Ammon's horn (tissue), 1 donor: ENCODE results near the gene AMY2B.
"Not testable (repeated sequence)": the region's sequence is repeated elsewhere in the genome, so short reads cannot be mapped to it uniquely, and the experiment has no call there.

Experiments
- DNase-seq: peaks from one replicate; pipeline ENCODE4 v3.0.0-alpha.2; 2016; ENCODE audit warnings: low spot score

Gene AMY2B

DNA sequence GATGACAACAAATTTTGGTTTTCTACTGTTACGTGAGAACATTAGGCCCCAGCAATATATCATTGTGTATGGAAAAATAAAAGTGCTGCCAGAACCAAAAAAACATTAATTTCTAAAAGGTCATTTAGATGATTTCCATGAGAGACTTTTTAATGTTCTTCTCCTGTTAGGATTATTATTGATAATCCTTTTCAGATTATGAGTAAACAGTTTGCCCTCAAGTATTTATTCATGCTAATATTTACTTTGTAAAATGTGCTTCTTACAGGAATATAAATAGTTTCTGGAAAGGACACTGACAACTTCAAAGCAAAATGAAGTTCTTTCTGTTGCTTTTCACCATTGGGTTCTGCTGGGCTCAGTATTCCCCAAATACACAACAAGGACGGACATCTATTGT lies at the start of gene AMY2B:
TSS of gene AMY2B (plus strand) at position 301 of the 400 bp plus-strand sequence. CDS start at position 315, 14 bp downstream.
- DNase-seq, result not testable (repeated sequence)

DNA sequence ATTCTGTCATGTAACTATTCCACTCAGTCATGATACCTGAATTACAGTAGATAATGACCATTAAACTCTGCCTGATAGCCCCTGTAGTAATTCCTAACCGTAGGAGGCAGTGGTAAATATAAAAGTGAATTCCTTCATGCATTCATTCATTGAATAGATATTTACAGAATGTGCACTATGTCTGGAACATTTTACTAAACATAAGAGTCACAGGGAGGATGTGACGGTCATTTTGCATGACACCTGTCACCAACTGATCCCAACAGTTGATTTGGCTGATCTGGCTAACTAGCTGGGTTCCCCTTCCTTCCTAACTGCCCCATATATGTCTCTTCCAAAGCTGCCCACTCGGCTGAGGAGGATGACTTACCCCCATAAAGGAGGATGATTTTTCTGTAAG lies 48.0 kb upstream of the AMY2B start:
- DNase-seq, result no peak

DNA sequence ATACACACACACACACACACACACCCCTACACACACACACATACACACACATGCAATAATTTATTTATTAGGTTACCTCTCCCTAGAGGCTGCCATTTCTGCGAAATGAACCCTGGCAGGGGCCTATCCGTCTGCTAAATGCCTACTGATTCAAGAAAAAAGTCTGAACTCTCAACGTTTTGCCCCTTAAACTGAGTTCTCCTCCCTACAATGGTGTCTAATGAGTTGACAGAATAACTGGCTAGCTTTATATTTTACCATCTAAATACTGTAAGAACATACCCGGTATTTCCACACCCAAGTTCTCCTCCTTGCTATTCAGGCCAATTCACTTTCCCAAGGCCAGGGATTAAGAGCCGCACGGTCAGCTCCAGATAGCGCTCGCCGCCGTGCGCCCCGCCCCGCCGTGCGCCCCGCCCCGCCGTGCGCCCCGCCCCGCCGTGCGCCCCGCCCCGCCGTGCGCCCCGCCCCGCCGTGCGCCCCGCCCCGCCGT lies 46.2 kb upstream of the AMY2B start:
- peak; percentile 58 for DNase-seq

DNA sequence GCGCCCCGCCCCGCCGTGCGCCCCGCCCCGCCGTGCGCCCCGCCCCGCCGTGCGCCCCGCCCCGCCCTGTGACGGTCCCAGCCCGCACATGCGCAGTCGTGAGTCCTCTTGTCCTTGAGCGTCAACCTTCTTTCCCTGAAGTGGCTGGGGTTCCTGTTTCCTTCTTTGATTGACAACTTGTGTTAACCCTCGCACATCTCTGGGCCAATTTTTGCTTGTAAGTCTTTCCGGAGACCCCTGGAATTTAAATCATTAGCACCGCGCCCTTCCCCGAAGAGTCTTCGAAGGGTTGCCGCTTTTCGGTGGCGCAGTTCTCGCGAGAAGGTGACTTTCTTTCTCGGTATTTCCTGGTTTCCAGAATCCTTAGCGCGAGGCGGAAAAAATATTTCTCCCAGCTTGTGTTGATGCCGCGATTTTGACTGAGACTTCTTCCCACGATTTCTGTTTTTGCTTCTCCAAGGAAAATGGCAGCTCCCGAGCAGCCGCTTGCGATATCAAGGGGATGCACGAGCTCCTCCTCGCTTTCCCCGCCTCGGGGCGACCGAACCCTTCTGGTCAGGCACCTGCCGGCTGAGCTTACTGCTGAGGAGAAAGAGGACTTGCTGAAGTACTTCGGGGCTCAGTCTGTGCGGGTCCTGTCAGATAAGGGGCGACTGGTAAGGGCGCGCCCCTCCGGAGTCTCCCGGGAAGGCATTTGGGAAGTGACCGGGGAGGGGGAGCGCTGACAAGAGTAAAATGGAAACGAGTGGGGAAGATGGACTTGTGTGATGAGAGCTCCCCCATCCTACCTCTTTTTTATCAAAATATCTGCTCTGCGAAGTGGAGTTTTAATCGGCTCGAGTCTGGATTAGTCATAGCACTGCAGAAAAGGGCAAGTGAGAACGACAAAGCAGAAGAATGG lies 45.5 kb upstream of the AMY2B start, which contains the start of gene RNPC3:
TSS of gene RNPC3 (plus strand) at position 93 of the 901 bp plus-strand sequence. CDS start at position 465, 372 bp downstream.
- peak; percentile 94 for DNase-seq

DNA sequence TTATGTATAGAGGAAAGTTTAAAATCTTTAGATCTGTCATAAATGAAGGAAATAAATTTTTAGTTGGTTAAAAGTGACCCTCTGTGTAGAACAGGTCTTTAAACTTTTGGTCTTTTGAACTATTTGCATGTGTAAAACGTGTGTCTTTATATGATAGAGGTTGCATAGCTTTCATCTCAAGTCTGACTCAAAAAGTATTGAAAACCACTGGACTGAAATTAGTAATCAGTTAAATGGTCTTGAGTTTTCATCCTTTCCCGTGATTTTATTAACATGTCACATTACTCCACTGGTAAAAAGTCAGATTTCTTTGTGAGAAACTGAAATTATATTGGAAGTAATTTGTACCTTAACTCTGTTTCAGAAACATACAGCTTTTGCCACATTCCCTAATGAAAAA lies 44.1 kb upstream of the AMY2B start:
- no peak for DNase-seq

DNA sequence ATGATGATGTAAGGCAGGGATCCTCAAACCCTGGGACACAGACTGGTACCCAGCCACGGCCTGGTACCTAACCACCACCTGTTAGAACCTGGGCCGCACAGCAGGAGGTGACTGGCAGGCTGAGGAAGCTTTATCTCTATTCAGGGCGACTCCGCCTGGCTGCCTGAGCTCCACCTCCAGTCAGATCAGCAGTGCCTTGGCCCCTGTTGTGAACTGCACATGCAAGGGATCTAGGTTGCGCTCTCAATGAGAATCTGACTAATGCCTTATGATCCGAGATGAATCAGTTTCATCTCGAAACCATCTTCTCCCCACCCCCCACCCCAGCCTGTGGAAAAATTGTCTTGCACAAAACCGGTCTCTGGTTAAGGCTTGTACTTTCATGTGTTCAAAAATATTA lies 41.6 kb upstream of the AMY2B start:
- no peak for DNase-seq

DNA sequence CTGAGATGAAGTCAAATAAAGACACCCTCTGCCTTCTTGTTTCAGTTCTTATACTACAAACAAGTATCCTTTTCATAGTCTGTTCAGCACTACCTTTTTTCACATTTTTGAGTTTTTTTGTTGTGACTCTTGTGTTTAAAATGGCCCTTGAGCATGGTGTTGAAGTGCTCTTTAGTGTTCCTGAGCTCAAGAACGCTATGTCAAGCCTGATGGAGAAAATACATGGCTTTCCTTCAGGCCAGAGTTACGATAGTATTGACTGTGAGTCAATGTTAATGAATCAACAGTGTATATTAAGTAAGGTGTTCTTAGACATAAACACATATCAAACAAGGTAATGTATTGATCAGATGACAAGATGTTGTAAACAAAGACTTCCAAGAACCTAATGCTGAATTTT lies 33.2 kb upstream of the AMY2B start:
- DNase-seq, result no peak

DNA sequence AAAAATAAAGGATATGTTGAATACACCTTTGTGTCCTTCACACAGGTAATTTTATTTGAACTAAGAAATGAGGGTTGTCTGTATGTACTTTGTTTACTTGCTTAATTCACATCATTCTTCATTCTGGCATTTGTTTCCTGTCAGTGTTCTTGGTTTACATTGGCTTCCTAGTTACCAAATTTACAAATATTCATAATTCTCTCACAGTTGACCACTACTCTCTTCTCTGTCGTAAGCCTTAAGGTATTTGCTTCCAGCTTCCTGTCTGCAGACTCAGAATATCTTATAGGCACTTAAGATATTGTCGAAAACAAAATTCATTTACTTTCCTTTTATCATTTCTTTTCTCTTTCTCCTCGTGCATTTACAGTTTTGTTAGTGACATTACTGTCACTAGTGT lies 30.0 kb upstream of the AMY2B start:
- no peak for DNase-seq

DNA sequence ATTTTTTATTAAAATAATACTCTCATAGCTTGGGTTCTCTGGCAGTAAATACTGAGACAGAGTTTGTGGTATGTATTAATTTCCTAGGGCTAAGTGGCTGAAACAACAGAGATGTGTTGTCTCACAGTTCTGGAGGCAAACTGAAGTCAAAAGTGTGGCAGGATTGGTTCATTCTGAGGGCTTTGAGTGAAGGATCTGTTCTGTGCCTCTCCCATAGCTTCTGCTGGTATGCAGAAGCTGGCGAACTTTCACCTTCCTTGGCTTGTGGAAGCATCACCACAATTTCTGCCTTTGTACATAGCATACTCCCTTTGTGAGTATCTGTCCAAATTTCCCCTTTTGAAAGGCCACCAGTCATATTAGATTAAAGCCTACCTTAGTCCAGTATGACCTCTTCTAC lies 24.9 kb upstream of the AMY2B start:
- DNase-seq, result no peak

DNA sequence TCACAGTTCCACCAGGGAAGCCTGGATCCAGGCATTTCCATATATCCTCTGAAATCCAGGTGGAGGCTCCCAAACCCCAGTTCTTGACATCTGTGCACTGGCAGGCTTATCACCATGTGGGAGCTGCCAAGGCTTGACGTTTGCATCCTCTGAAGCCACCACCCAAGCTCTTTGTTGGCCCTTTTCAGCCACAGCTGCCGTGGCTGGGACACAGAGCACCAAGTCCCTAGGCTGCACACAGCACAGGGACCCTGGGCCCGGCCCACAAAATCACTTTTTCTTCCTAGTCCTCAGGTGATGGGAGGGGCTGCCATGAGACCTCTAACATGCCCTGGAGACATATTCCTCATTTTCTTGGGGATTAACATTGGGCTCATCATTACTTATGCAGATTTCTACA lies 23.5 kb upstream of the AMY2B start:
- no peak for DNase-seq

DNA sequence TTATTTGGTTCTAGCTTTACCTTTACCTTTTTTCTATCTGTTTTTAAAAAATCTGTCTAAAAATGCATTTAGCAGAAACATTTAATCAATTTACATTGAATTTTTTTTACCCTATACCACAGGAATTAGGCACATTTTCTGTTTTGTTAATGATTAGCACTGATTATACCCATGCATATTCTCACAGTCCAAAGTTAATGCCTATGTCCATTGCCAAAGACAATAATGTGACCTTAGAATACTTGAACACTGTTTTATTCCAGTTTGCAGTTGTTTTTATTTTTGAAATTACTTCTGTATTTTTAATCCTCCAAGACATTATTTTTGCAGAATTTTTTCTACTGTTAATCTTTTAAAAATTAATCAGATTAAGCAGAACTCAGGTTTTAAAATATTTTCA lies 11.0 kb upstream of the AMY2B start:
- DNase-seq, result no peak

DNA sequence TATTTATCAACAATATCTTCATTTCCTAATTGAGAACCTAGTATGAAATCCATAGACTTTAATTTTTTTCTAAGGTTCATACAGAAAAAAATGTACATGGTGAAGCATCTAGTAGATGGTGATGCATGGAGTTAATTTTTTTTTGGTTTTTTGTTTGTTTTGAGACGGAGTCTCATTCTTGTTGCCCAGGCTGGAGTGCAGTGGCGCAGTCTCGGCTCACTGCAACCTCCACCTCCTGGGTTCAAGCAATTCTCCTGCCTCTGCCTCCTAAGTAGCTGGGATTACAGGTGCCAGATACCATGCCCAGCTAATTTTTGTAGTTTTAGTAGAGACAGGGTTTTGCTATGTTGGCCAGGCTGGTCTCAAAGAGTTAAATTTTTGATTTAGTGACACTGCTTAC lies 10.3 kb upstream of the AMY2B start:
- not testable (repeated sequence) for DNase-seq

DNA sequence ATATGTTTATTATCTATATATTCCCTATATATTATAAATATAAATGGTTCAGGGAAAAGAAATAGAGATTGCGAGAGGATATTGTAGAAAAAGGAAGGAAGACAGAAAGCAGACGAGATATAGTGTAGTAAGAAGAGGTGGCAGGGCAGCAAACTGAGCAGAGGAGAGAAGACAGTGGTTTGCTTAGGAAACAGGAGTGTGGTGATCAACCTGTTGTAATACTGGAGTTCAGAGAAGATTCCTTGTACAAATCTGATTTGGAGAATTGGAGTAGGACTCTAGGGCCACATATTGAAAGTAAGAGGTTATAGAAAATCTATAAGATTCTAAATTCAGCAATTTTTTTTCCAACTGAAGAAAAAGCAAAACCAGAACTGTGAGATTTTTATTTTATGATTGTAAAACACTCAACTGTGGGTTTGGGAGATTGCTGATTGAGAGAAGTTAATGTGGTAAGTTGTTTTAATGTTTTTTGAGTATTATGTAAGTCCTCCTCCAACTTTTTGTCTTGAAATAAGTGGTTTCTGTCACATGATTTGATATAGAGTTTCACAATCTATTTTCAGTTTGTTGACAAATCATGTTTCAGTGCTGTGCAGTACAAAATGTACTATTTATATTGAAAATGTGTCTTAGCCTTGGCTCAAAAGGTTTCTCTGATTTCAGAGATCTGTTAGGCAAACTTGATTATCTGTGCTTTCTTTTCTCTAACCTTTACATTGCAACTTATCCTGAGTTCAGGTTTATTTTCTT lies 9.6 kb upstream of the AMY2B start:
- no peak for DNase-seq

DNA sequence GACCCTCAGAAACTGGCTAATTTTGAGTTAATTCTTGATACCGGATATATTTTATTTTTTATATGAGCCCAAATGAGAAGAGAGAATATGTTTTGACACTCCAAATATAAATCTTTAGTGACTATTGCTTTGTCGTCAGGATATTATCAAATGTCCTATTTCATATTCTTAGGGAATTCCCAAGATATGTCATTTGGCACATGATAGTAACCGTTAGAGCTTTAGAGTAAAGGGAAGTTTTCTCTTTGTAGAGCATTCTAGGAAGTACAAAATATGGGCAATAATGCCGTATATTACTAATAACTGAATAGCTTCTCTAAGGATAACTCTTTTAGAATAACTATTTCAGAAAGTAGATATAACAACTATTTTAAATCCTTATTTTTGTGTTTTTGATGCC lies 8.3 kb upstream of the AMY2B start:
- DNase-seq, result no peak

DNA sequence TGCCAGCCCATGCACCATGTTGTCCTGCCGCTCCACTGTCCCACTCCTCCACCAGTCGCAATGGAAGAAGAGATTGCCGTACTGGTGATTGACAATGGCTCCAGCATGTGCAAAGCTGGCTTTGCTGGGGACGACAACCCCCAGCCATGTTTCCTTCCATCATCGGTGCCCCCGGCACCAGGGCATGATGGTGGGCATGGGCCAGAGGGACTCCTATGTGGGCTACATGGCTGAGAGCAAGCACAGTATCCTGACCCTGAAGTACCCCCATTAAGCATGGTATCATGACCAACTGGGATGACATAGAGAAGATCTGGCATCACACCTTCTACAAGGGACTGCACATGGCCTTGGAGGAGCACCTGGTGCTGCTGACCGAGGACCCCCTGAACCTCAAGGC lies 1.9 kb upstream of the AMY2B start:
- DNase-seq, result no peak

DNA sequence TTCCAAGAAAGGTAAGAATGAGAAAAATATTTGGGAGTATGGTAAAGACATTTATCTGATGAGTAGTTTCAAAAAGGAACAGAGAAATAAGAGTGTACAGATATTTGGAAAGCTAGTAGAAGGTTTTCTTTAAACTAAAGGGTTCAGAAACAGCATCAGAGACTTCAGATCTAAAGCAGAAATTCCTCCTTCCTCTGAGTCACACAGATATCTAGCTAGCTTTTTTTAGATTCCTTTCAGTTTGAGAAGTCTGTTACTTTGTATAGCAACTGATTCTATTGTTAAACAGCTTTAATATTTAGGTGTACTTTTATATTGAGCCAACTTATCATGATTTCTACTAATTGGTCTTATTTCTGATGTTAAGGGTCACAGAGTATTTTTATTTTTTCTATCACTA lies 4.7 kb downstream of the AMY2B start:
- DNase-seq, result no peak

DNA sequence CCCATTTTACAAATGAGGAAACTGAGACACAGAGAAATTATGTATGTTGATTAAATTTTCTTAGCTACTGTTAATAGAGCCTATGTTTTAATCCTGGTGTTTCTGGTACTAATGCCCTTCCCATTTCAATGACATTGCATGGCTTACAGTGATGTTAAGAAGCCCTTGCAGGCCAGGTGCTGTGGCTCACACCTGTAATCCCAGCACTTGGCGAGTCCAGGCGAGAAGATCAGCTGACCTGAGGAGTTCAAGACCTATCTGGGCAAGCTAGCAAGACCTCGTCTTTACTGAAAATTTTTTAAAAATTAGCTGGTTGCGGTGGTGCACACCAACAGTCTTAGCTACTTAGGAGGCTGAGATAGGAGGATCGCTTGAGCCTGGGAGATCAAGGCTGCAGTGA lies 5.4 kb downstream of the AMY2B start:
- DNase-seq, result not testable (repeated sequence)

DNA sequence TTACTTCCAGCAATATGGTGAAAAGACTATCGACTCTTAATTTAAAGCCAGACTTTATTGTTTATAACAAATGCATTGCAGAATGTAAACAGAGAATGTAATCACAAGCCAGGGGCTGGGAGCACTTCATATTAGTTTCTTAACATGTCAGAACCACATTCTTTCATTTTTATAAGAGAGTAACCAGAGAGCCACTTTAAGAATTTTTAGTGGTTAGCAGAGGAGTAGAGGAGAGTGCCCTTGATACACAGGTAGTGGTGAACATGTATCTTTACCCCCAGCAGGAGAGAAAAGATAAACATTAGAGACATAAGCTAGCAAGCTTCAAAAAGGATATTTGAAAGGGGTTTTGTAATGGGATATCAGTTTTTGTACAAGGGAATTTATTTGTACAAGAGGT lies 11.1 kb downstream of the AMY2B start:
- DNase-seq, result no peak

DNA sequence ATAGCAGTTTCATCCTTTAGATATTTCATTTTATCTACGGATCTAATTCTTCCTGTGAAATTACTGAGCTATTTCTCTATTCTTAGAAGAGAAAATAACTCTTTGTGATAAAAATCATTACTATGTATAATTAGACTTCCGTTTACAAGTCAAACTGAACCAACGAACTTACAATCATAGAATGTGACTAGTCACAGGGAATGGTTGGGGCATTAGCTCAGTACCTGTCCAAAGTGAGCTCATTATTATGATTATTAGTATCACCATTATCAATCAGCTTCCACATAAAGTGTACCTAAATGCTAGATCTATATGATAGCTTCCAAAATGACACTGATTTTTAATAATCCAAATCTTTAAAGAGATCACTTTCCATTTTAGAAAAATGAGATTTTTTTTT lies 12.5 kb downstream of the AMY2B start:
- no peak for DNase-seq

DNA sequence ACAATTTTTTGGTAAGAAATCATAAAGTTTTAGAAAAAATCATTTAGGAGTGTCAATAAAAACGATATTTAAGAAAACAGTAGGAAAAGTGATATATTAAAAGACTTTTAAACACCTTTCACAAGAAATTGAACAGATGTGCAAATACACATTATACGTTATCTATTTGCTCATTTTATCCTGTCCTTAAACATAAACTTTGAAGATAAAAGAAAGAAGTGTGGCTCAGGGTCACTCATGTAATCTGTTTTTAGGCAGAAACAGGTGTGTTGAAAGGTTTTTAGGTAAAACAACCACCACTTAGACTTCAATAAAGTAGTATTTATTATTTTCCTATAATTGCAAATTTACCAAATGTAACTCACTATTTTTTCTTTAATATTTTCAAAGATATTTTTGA lies 13.1 kb downstream of the AMY2B start:
- DNase-seq, result no peak

DNA sequence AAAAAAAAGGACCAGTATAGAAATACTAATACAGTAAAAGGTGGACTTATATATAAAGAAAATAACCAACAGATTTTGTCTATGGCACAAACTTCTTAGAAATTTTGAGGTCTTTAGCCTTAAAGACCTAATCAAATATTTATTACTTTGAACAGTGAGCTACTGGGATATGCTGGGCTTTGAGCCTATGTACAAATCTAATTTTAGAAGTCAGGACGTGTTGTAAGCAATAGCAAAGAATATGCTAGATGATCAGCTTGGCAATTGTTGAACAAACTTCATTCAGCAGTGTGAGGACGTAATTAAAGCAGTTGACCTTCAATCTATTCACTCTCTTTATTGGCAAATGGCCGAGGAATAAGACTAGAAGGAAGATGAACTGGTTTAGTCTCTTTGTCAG lies 31.4 kb downstream of the AMY2B start:
- DNase-seq, result not testable (repeated sequence)

DNA sequence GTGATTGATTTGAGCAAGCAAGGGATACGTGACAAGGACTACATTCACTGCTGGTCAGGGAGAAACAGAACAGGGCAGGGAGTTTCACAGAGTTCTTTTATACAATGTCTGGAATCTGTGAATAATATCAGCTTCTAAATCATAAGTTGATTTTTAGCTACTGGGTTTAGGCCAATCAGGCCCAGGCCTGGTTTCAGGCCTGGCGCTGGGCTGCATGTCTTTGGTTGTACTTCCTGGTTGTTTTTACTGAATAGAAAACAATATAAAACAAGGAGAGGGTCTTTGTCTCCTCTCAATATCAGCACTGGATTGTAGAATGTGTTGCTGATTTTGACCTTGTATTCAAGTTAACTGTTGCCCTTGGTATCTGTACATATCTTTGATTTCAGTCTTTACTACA lies 45.0 kb downstream of the AMY2B start:
- no peak for DNase-seq

DNA sequence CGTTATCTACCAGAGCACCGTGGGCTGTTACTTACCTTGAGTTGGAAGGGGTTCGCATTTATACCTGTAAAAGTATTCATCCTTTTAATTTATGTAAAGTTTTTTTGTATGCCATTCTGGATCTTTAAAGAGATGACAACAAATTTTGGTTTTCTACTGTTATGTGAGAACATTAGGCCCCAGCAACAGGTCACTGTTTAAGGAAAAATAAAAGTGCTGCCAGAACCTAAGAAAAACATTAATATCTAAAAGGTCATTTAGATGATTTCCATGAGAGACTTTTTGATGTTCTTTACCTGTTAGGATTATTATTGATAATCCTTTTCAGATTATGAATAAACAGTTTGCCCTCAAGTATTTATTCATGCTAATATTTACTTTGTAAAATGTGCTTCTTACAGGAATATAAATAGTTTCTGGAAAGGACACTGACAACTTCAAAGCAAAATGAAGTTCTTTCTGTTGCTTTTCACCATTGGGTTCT lies 45.6 kb downstream of the AMY2B start, which contains the start of gene AMY2A:
TSS of gene AMY2A (plus strand) at position 434 of the 484 bp plus-strand sequence. CDS start at position 448, 14 bp downstream.
- DNase-seq, result not testable (repeated sequence)
